ACHN (cell line): ENCODE results near the gene BRICD5.
"Not testable (repeated sequence)": the region's sequence is repeated elsewhere in the genome, so short reads cannot be mapped to it uniquely, and the experiment has no call there.

Source experiments
- DNase-seq: peaks from one replicate; pipeline ENCODE4 v3.0.0-alpha.2; 2015
- in situ Hi-C: cut with HindIII; loops from 2 replicates; pipeline ENCODE4 v1.10.0; 2017; ENCODE audit warnings: low sequenced_read_pairs, low pct_ligation_motif_present, low pct_unique_long_range_greater_than_20kb

The BRICD5 gene

DNA sequence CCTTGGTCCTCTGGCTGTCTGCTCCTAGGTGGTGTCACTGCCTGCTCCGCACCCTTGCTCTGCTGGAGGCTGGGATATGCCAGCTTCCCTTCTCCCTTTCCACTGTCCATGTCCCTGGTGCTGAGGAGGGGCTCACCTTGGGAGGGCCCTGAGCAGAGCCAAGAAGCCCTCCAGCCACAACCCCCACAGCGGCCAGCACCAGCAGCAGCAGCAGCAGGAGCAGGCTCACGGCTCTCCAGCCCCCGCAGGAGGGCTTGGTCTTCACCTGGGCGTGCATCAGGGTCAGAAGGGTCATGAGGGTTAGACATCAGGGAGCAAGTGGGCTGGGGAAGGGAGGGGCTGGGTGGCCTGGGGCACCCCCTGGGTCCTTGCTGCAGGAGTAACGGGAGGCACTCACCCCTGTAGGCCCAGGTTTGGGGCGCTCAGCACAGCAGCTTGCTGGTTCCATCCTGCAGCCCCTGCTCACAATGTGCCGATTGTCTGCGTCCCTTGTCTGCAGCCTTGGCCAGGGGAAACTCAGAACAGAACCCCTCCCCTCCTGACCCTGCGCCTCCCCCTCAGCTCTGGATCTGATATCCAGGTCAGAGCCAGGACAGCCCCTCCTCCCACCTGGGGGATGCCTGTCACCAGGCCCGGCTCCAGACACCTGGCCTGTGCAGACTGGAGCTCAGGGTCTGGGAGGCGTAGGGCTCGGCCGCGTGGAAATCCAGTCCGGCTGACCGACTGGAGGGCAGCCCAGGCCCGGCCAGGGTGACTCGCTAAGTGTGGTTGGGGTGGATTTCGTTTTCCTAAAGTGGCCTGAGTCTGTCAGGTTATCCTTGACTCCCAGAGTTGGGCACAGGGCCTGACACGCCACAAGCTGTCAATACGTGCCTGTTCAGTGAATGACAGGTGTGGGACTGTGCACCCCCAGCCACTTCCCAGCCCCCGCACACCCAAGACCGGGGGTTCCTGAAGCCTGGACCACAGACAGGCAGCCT lies at the start of gene BRICD5:
TSS of gene BRICD5 (minus strand) at position 478 of the 980 bp plus-strand sequence. CDS start at position 448, 30 bp downstream.
- in situ Hi-C loops, result no loop called here
- DNase-seq, result no peak

- in situ Hi-C loops, result no loop called here
Observed at GRCh38 chr16:2260250-2260649, 49.6 kb upstream of the BRICD5 start.

DNA sequence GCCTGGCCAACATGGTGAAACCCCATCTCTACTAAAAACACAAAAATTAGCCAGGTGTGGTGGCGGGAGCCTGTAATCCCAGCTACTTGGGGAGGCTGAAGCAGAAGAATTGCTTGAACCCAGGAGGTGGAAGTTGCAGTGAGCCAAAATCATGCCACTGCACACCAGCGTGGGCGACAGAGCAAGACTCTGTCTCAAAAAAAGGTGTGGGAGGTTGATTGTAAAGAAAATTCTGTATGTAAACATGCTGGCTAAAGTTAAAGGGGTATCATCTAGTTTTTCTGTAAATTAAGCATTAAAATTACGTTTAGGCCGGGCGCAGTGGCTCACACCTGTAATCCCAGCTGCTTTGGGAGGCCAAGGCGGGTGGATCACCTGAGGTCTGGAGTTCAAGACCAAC lies 47.9 kb upstream of the BRICD5 start:
- DNase-seq, in situ Hi-C loops: not testable (repeated sequence)

More at GRCh38 chr16:2260250-2260649, 49.6 kb upstream of the BRICD5 start:
- no peak for DNase-seq

GRCh38 chr16:2257726-2258125 lies 47.1 kb upstream of the BRICD5 start:
- DNase-seq, result no peak
- in situ Hi-C loops, result no loop called here

- in situ Hi-C loops, result no loop called here
- no peak for DNase-seq
Observed at GRCh38 chr16:2256531-2257140, 46.0 kb upstream of the BRICD5 start.

DNA sequence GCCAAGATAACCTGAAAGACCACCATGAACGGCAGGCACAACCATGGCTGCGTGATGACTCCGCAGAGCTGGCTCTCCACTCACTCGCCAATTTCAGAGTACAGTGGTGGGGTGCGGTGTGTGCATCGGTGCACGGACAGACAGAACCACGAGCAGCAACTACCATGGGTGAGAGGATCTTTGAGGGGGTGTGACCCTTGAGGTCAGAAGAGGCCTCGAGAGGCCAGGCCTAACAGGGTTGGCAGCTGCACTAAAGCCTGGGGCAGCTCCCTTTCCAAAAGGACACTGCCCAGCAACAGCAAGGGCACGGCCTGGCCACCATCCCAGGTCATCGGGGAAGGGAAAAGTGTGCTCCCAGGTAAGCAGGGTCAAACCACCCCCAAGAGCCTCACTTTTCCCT lies 42.6 kb upstream of the BRICD5 start:
- DNase-seq, result no peak
- in situ Hi-C loops, result no loop called here

DNA sequence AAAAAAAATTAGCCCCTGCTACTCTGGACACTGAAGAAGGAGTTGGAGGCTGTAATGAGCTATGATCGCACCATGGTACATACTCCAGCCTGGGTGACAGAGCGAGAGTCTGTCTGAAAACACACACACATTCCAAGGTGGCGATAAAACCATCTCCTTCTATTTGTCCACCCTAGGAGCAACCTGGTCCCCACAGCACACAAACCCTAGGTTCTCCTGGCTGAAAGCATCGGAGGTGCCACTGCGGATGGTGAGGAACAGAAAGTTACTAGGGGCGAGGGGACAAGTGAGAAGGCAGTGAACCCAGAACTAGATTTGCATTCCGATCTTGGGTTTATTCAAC lies 42.1 kb upstream of the BRICD5 start:
- peak; percentile 31 for DNase-seq

GRCh38 chr16:2251296-2252111 lies 40.8 kb upstream of the BRICD5 start, which contains the start of gene ECI1:
ECI1 (minus strand) TSS chr16:2251587; CDS start chr16:2251566, 21 bp downstream.
- peak; percentile 98 for DNase-seq
- in situ Hi-C loops, result no loop called here

More for the DNA sequence above, 42.1 kb upstream of the BRICD5 start:
- in situ Hi-C loops, result no loop called here

- in situ Hi-C loops, result no loop called here
- peak; percentile 49 for DNase-seq
Observed at GRCh38 chr16:2250652-2251295, 40.1 kb upstream of the BRICD5 start.

DNA sequence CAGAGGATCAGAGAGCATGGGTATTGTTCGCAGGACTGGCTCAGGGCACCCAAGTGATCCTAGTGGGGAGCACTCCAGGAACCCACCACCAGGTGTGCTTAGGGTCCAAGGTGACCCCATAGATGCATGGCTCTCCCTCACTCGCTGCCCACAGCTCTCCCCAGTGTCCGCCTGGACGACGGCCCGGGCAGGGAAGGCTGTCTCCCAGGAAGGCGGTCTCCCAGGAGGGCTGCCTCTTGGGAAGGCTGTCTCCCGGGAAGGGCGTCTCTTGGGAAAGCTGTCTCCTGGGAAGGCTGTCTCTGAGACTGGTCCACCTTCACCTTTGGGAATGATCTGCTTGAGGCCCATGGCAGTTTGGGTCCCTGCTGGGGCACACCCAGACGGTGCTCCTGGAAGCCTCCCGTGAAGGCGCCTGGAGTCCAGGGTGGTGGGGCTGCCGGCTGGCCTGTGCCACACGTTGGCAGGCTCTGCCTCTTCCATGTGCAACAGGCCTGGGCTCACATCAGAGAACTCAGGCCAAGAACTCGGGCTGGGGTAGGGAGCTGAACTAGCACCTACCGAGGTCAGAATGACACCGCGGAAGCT lies 35.7 kb upstream of the BRICD5 start:
- no peak for DNase-seq
- in situ Hi-C loops, result no loop called here

- in situ Hi-C loops, result no loop called here
Observed at GRCh38 chr16:2244926-2245795, 34.5 kb upstream of the BRICD5 start.

DNA sequence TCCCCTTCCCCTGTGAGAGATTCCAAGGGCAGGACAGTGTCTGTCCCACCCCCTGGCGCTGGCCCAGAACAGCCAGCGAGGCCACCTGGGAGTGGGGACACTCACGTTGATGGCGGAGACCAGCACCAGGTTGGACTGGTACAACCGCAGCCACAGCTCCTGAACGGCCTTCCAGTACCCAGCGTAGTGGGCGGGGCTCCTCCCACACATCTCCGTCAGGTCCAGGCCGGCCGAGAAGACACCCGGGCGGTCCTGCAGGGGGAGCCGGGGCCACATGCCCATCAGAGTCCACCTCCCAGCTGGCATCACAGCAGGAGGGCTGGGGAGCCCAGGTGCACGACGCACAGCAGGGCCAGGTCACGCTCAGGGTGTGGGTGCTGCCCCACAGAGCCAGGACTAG lies 33.6 kb upstream of the BRICD5 start:
- in situ Hi-C loops, result no loop called here
- no peak for DNase-seq

More at GRCh38 chr16:2244926-2245795, 34.5 kb upstream of the BRICD5 start:
- no peak for DNase-seq

DNA sequence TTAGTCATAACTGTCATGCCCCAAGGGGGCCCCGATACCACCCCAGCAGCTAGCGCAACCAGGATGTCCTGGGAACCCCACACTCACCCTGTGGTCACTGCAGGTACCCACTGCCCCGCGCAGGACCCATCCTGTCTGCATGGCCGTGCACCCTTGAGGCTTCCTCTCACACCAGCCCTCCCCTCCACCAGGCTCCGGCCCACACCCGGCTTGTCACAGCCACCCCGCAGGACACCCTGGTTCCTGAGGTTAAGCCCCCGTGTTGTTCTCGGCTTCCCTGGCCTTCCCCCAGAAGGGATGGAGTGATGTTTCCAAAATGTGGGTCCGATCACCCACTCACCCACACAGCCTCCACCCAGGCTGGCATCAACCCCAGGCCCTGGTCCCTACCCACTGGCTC lies 33.1 kb upstream of the BRICD5 start:
- in situ Hi-C loops, result no loop called here
- no peak for DNase-seq

DNA sequence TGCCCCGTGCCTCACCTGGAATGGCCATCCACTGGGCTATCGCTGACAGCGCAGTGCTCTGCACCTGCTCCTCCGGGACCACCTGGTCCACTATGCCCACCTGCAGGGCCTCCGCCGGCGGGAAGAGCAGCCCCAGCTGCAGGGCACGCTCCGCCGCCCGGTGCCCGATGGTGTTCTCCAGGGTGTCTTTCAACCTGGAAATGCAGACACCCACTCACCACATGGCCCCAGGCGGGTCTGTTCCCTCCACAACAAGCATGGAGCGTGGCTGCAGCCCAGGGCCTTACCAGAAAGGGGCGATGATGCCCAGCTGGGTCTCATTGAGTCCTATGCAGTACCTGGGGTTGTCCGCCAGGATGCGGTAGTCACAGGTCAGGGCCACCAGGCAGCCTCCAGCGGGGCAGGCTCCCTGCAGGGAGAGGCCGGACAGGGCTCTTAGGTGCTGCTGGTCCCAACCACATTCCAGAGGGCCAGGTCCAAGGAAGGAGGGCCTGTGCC lies 32.4 kb upstream of the BRICD5 start:
- DNase-seq, result no peak

DNA sequence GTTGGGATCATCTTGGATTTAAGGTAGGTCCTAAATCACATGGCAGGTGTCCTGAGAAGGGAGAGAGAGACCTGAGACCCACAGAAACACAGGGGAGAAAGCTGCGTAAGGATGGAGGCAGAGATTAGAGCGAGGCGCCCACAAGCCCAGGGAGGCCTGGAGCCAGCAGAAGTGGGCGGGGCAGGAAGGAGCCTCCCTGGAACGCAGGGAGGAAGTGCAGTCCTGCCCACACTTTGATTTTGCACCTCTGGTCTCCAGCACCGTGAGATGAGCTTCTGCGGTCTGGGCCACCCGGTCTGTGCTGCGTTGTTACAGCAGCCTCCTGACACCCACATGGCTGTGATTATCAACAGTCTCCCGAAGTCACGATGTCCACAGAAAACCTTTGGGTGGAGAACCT lies 31.9 kb upstream of the BRICD5 start:
- in situ Hi-C loops, result no loop called here
- DNase-seq, result no peak

More for the DNA sequence above, 32.4 kb upstream of the BRICD5 start:
- in situ Hi-C loops, result no loop called here

DNA sequence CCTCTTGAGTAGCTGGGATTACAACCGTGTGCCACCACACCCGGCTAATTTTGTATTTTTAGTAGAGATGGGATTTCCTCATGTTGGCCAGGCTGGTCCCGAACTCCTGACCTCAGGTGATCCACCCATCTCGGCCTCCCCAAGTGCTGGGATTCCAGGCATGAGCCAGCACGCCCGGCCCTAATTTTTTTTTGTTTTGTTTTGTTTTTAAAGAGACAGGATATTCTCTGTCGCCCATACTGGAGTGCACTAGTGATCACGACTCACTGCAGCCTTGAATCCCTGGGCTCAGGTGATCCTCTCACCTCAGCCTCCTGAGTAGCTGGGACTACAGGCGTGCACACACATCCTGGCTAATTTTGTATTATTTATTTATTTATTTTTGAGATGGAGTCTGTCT lies 29.7 kb upstream of the BRICD5 start:
- in situ Hi-C loops, DNase-seq: not testable (repeated sequence)
